Effector memory CD4-positive, alpha-beta T cell (primary cell): ENCODE results near the gene SCAPER.
"Not testable (repeated sequence)": the region's sequence is repeated elsewhere in the genome, so short reads cannot be mapped to it uniquely, and the experiment has no call there.

Source experiments
- DNase-seq, 3 donors: peaks; one replicate each; pipeline ENCODE4 v3.0.0-alpha.2; 2020
- H3K27ac ChIP-seq: 2 replicates; pipeline ENCODE4 v1.7.0; 2013; ENCODE audit warnings: mild to moderate bottlenecking, low read length, moderate library complexity; ENCODE audit not compliant: insufficient read depth, poor library complexity, severe bottlenecking
- H3K27me3 ChIP-seq: replicated peaks from 2 replicates; pipeline ENCODE4 v1.7.0; 2013; ENCODE audit warnings: mild to moderate bottlenecking, low read length; ENCODE audit not compliant: insufficient read depth, control insufficient read depth, poor library complexity, severe bottlenecking
- H3K36me3 ChIP-seq: 2 replicates; pipeline ENCODE4 v1.7.0; 2013; ENCODE audit warnings: mild to moderate bottlenecking, low read length, moderate library complexity; ENCODE audit not compliant: control insufficient read depth, insufficient read depth
- H3K4me1 ChIP-seq: 2 replicates; pipeline ENCODE4 v1.7.0; 2013; ENCODE audit warnings: low read length, mild to moderate bottlenecking; ENCODE audit not compliant: control insufficient read depth, insufficient read depth, poor library complexity, severe bottlenecking
- H3K4me3 ChIP-seq: 2 replicates; pipeline ENCODE4 v1.7.0; 2013; ENCODE audit warnings: low read length, low read depth, mild to moderate bottlenecking; ENCODE audit not compliant: insufficient read depth, poor library complexity, severe bottlenecking
- H3K9me3 ChIP-seq: 2 replicates; pipeline ENCODE4 v1.7.0; 2013; ENCODE audit warnings: mild to moderate bottlenecking, low read length, moderate library complexity; ENCODE audit not compliant: control insufficient read depth

The SCAPER gene

GRCh38 chr15:76912430-76912829 is 7.3 kb upstream of the SCAPER start:
- H3K4me3 ChIP-seq = no peak overlapping the region
- H3K9me3 ChIP-seq = no peaks in the 10 kb centered on the region
- no peaks in the 10 kb centered on the region for H3K36me3 ChIP-seq
- no peaks in the 10 kb centered on the region for H3K27me3 ChIP-seq
- no peak for DNase-seq
- H3K4me1 ChIP-seq = no peaks in the 10 kb centered on the region
- no peak overlapping the region for H3K27ac ChIP-seq

- Histone ChIP-seq H3K4me3 (peak overlapping the region; percentile 96), H3K4me1 (peaks cover 22% of the 10 kb centered on the region), H3K27ac (peak overlapping the region; percentile 80), H3K27me3 (no peaks in the 10 kb centered on the region), H3K9me3 (no peaks in the 10 kb centered on the region), H3K36me3 (no peaks in the 10 kb centered on the region)
- no peak for DNase-seq
Observed at GRCh38 chr15:76905855-76906254, 715 bp upstream of the SCAPER start.

- Histone ChIP-seq H3K27ac (peak overlapping the region; percentile 80), H3K4me1 (peaks cover 22% of the 10 kb centered on the region), H3K36me3 (no peaks in the 10 kb centered on the region), H3K9me3 (no peaks in the 10 kb centered on the region), H3K27me3 (no peaks in the 10 kb centered on the region), H3K4me3 (peak overlapping the region; percentile 96)
- DNase-seq = peak in 1 of 3 donors; percentile 6
Observed at GRCh38 chr15:76904461-76905012, 603 bp downstream of the SCAPER start.

- no peaks in the 10 kb centered on the region for H3K9me3 ChIP-seq
- no peaks in the 10 kb centered on the region for H3K36me3 ChIP-seq
- H3K27me3 ChIP-seq = no peaks in the 10 kb centered on the region
- no peak overlapping the region for H3K4me3 ChIP-seq
- no peak overlapping the region for H3K27ac ChIP-seq
- peaks cover 22% of the 10 kb centered on the region for H3K4me1 ChIP-seq
- DNase-seq = no peak
Observed at GRCh38 chr15:76903251-76903681, 1.9 kb downstream of the SCAPER start.

- Histone ChIP-seq H3K4me1 (peaks cover 22% of the 10 kb centered on the region), H3K9me3 (no peaks in the 10 kb centered on the region), H3K4me3 (no peak overlapping the region), H3K27ac (no peak overlapping the region), H3K36me3 (no peaks in the 10 kb centered on the region), H3K27me3 (no peaks in the 10 kb centered on the region)
- DNase-seq = no peak
Observed at GRCh38 chr15:76901965-76902364, 3.2 kb downstream of the SCAPER start.

GRCh38 chr15:76899931-76900310 is 5.2 kb downstream of the SCAPER start:
- peaks cover 14% of the 10 kb centered on the region for H3K4me1 ChIP-seq
- H3K9me3 ChIP-seq, H3K27ac ChIP-seq, H3K27me3 ChIP-seq, H3K4me3 ChIP-seq, H3K36me3 ChIP-seq, DNase-seq: not testable (repeated sequence)

GRCh38 chr15:76899176-76899930 is 5.8 kb downstream of the SCAPER start:
- H3K4me1 ChIP-seq, DNase-seq, H3K36me3 ChIP-seq, H3K4me3 ChIP-seq, H3K9me3 ChIP-seq, H3K27ac ChIP-seq, H3K27me3 ChIP-seq: not testable (repeated sequence)

GRCh38 chr15:76898102-76898501 is 7.0 kb downstream of the SCAPER start:
- Histone ChIP-seq H3K36me3 (no peaks in the 10 kb centered on the region), H3K27ac (no peak overlapping the region), H3K4me1 (no peaks in the 10 kb centered on the region), H3K9me3 (no peaks in the 10 kb centered on the region), H3K27me3 (no peaks in the 10 kb centered on the region), H3K4me3 (no peak overlapping the region)
- no peak for DNase-seq

GRCh38 chr15:76894174-76894573 is 11.0 kb downstream of the SCAPER start:
- H3K27me3 ChIP-seq = no peaks in the 10 kb centered on the region
- no peaks in the 10 kb centered on the region for H3K9me3 ChIP-seq
- H3K4me1 ChIP-seq = no peaks in the 10 kb centered on the region
- H3K27ac ChIP-seq = no peak overlapping the region
- H3K4me3 ChIP-seq = no peak overlapping the region
- no peaks in the 10 kb centered on the region for H3K36me3 ChIP-seq
- DNase-seq = no peak

- H3K9me3 ChIP-seq, DNase-seq, H3K36me3 ChIP-seq, H3K27ac ChIP-seq, H3K4me1 ChIP-seq, H3K4me3 ChIP-seq, H3K27me3 ChIP-seq: not testable (repeated sequence)
Observed at GRCh38 chr15:76892836-76893235, 12.3 kb downstream of the SCAPER start.
